Endothelial cell of hepatic sinusoid (primary cell): Measurements from ENCODE around the gene CAMKV.
"Not testable (repeated sequence)": the region's sequence is repeated elsewhere in the genome, so short reads cannot be mapped to it uniquely, and the experiment has no call there.

Experiments used
- in situ Hi-C: cut with HindIII; loops from 2 replicates; pipeline ENCODE4 v1.10.0; 2017; ENCODE audit warnings: low sequenced_read_pairs

Gene CAMKV

GRCh38 chr3:49856181-49857005 lies 13.3 kb downstream of the CAMKV start, which contains the start of gene TRAIP:
Gene TRAIP (minus strand): TSS chr3:49856564. CDS start chr3:49856453, 111 bp downstream.
- in situ Hi-C loops: loop anchor here (25.0 kb wide), 2 partner anchors 106 to 181 kb away; no protein-coding TSS in a partner anchor

DNA sequence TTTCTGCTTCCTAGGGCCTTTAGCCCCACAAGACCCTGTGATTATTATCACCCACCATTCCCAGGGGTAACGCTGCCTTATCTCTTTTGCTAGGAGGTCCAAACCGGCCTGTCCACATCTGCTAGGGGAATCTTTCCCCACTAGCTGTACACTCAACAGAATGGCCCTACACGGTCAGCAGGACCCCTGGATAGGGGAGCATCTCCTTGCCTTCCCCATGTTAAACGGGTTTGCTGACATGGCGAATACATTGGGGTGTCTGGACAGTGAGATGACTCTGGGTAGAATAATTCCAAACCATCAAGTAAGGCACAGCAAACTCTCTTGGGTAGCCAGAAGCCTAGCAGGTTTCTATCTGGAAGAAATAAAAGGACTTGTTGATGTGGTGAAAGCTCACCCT lies 14.0 kb downstream of the CAMKV start:
- in situ Hi-C loops: loop anchor here (25.0 kb wide), 2 partner anchors 107 to 182 kb away; no protein-coding TSS in a partner anchor

DNA sequence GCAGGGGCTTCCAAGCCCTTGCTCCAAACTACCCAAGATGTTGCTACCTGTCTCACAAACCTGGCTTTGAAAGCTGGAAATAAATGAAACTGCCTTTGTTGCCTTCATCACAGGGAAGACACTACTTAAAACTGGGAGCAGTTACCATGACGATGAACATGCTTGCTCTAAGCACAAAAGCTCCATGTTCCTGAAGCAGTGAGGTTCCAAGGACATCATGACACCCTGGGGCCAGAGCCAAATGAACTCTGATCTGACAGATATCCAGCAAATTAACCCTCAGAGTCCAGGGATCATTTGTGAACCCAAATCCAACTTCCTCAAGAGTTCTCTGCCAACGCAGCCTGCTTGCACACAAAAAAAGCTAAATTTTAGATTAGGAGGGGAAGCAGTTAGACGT lies 24.0 kb downstream of the CAMKV start:
- in situ Hi-C loops: no loop called here

DNA sequence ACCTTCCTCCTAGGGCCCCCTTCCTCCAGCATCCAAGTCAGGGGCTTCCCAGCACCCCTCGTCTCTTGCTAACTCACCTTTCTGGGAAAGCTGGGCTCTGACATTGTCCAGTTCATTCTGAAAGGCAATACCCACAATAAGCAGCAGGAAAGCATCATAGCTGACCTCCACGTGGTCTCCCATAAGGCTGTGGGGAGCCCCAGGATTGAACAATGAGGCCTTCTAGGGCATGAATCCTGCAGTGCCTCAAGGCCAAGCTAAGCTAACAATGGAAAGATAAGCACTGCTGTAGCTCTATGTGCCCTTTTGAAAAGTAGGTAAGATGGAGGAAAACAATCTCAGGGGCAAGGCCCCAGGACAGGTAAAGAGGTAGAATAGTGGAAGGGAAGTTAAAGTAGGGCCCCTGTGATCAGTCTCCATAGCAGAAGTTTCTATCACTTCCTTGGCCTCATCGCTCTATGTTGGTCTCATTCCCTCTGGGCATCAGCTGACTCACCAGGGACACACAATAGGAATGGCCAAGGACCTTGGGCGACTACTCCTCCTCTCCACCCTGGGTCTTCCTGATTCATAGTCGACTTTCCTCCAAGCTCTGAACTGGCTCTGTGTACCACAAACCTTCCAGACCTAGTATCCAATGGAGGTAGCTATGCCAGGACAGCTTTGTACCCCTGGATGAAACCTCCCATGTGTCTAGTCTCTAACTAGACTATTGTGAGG lies 25.1 kb downstream of the CAMKV start:
- in situ Hi-C loops: no loop called here

- in situ Hi-C loops: no loop called here
Measured at GRCh38 chr3:49842843-49843517, 26.7 kb downstream of the CAMKV start.

DNA sequence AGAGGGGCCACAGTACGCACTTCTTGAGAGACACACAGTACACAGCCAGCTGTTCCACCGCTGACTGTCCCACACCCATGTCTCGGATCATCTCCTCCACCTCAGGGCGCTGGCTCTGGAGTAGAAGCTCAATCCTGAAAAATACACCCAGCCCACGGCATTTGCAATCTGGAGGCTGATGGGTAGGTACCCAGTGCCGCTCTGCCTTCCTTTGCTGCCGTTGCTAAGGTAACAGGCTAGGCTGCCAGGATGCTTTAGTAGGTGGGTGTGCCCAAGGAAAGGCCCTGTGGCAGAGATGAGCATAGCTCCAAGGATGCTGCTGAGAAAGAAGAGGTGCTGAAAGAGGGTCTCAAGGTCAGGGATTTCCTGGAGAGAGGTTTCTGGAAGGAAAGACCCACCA lies 27.9 kb downstream of the CAMKV start:
- in situ Hi-C loops: no loop called here

DNA sequence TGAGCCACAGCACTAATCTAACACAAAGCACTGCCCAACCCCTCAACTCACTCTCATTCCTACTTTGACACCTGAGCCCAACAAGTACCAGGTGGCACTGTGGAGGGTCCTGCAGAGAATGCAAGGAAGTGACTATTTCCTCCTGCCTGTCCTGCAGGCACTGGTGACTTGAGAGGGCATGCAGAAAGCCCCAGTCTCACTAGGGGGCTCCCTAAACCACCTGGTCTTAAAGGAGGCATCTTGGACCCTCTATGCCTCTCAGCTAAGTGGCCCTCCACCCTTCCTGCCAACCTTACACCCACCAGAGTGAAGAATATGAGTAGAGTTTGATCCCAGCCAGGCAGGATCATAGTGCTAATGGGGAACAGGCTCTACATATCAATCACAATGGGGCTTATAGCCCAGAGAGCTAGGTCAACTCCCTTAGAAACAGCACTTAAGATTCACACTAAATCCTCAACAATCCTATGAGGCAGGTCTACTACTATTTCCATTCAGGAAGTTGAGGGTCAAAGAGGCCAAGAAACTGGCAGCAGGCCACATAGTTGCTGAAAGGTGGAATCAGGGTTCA lies 28.5 kb downstream of the CAMKV start:
- in situ Hi-C loops: no loop called here

- in situ Hi-C loops: no loop called here
Measured at GRCh38 chr3:49840388-49840787, 29.3 kb downstream of the CAMKV start.

- in situ Hi-C loops: loop anchor here (5.0 kb wide), 1 partner anchor 67 kb away; no protein-coding TSS in a partner anchor
Measured at GRCh38 chr3:49839193-49839809, 30.4 kb downstream of the CAMKV start.

GRCh38 chr3:49831341-49831740 lies 38.4 kb downstream of the CAMKV start:
- in situ Hi-C loops: no loop called here

DNA sequence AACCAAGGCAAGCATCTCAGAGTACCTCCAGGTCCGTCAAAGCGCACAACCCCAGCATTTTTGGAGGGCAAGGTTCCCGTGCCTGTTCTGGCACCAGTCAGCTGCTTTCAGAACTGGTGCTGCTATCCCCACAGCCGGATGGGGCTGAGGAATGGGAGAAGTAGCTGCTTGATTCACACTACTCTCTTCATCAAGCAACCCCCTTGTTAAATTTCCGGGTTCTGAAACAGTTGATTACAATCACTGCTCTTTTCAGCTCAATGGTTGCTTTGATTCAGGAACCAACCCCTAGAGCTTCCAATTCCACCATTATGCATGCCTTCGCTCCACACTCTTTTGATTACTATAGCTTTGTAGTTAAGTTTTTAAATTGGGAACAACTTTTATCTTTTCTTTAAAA lies 43.7 kb downstream of the CAMKV start:
- in situ Hi-C loops: no loop called here

GRCh38 chr3:49823131-49823530 lies 46.6 kb downstream of the CAMKV start:
- in situ Hi-C loops: not testable (repeated sequence)

GRCh38 chr3:49813497-49814174 lies 56.1 kb downstream of the CAMKV start, which contains the start of gene UBA7:
Gene UBA7 (minus strand): TSS chr3:49813953. CDS start chr3:49813787, 166 bp downstream.
- in situ Hi-C loops: no loop called here

- in situ Hi-C loops: no loop called here
Measured at GRCh38 chr3:49812916-49813496, 56.7 kb downstream of the CAMKV start.
